C1 segment of cervical spinal cord (tissue), 14 donors: ENCODE data around the gene FNBP1L.

Experiments
- DNase-seq, 14 donors: peaks; one replicate each; lab custom pipeline; 2025; lab: John Stamatoyannopoulos, UW

FNBP1L gene

DNA sequence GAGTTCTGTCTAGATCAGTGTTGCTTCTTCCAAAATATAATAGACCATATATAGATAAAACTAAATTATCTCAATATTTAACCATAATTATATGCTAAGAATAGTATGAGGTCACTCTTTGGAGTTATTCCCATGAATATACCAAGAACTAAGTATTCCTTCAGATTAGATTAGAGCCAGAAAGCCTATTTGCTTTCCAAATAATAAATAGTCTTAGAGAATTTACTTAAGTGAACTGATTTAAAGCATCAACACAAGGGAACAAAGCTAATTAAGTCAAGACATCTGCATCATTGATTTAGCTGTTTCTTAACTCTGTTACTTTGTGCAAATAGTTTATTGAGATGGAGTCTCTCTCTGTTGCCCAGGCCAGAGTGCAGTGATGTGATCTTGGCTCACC lies 35.7 kb downstream of the FNBP1L start:
- DNase-seq, result no peak

DNA sequence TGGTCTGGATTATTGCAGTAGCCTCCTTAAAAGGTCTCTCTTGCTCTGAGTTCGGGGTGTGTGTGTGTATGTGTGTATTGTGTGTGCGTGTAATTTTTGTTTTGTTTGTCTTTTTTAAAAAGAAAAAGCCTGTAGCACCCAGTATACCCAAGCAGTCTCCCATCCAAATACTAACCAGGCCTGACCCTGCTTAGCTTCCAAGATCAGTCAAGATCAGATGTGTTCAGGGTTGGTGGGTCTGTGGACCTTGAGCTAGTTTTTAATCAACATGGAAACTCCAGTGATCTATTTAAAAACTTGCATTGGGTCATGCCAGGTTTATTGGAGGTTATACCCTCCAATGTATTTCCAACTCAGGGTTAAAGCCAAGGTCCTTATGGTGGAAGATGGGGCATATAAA lies 40.3 kb downstream of the FNBP1L start:
- no peak for DNase-seq

DNA sequence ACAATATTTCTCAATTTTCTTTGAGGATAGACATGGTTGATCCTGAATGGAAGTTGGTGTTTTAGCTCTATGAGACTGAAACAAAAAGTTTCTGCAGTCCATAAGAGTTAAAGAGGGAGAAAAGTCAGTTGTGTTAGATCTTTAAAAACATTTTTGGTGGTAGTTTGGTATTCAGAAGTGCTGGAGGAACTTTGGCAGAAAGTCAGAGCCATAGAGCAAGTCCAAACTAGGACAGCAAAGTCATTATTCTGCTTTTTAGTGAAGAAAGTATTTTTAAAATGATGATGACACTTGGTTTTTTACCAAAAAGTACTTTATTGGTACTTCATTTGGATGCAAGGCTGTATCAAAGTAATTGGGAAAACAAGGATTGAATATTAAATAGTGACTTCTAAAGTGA lies 41.8 kb downstream of the FNBP1L start:
- peak in 1 of 14 donors; percentile 8 for DNase-seq

DNA sequence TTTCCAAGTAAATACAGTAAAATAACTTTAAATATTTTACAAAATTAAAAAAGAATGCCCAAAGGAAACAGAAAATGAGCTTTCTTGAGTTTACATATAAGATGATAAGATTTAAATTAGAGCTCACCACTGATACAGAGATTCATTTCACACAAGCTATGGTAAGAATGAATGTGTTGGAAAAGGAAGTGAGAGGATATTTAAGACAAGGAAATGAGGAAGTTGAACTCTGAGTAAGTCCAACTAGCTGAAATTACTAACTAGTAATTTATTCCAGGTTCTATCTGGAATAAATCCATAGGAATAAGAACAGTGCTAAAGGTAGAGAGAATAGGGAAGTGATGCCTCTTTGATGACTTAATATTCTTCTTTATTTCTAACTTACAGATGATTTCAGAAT lies 42.4 kb downstream of the FNBP1L start:
- DNase-seq, result no peak

DNA sequence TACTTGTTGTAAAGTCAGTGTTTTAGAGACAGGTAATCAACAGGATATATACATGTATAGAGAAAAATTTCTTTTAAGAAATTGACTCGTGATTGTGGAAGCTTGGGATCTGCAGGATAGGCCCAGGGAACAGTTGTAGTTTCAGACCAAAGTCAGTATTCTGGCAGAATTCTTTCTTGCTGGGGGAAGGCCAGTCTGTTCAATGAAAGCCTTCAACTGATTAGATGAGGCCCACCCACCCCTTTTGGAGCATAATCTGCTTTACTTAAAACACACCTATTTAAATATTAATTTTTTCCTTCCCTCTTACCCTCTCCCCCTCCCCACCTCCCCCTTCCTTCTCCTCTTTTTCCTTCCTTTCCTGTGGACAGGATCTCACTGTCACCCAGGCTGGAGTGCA lies 48.0 kb downstream of the FNBP1L start:
- no peak for DNase-seq

DNA sequence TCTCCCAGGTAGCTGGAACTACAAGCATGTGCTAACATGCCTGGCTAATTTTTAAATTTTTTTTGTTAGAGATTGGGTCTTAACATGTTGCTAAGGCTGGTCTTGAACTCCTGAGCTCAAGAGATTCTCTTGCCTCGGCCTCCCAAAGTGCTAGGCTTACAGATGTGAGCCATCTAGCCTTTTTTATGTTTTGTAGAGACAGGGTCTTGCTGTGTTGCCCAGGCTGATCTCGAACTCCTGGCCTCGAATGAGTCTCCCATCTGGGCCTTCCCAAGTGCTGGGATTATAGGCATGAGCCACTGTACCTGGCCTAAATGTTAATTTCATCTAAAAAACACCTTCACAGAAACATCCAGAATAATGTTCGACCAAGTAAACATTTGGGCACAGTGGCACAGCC lies 48.6 kb downstream of the FNBP1L start:
- DNase-seq, result no peak

DNA sequence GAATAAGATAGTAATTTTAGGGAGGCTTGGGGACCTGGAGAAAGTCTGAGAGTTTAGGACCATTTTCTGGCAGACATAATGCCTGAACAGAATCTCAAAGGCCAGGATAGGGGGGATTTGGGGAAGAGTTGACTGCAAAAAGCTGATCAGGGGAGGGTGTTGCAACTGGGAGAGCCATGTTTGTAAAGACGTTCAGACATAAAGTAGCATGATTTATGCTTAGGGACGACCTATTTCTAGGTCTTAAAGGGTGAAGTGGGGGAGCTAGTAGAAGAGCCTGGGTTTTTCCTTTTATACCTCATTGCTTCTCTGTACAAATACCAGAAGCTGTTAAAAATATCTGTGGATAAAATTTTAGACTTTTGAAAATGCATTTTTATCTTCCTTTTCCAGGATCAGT lies 51.2 kb downstream of the FNBP1L start:
- no peak for DNase-seq

DNA sequence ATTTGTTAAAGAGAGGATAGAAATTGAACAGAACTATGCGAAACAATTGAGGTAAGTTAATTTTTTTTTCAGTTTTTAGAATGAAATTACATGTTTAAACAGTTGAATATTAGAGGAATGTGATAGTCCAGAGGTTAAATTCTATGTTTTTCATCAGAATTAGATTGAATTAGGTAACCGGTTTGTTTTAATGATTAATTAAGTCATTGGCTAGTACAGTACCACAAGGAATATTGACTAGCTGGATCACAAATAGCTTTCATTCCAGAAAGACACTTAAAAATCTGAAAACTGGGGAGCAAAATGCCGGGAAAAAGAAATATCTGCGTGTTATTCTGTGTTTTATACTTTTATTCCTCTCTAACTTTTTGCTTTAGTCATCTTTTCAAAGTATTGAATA lies 51.6 kb downstream of the FNBP1L start:
- no peak for DNase-seq

DNA sequence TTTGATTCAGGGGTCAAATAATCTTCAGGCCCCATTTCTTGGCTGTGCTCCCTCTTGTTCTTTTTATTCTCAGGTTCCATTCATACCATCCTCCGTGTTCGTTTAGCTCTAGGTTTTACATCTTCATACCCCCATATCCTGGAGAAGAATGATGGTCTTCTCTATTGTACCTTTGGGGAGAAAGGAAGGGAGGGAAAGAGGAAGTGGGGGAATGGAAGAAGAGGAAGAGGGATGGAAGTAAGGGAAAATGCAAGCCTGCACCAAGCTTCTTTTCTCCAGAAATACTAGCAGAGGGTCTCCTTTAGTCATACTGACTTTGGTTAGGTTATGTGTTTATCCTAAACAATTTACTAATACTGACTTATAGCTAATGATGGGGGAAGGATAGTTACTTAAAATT lies 52.4 kb downstream of the FNBP1L start:
- DNase-seq, result no peak

DNA sequence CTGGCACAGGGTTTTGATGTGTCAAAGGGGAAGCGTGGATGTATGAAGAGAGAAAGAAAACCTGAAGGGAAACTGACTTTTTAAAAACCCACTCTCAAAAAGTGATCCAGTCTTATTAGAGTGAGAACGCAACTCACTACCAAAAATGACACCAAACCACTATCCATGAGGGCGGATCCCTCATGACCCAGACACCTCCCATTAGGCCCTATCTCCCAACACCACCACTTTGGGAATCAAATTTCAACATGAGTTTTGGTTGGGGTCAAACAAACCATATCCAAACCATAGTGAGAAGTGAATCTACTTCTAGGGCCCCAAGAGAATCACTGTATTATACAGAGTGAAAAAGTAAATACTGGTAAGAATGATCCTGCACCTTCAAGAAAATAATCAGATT lies 53.5 kb downstream of the FNBP1L start:
- no peak for DNase-seq

DNA sequence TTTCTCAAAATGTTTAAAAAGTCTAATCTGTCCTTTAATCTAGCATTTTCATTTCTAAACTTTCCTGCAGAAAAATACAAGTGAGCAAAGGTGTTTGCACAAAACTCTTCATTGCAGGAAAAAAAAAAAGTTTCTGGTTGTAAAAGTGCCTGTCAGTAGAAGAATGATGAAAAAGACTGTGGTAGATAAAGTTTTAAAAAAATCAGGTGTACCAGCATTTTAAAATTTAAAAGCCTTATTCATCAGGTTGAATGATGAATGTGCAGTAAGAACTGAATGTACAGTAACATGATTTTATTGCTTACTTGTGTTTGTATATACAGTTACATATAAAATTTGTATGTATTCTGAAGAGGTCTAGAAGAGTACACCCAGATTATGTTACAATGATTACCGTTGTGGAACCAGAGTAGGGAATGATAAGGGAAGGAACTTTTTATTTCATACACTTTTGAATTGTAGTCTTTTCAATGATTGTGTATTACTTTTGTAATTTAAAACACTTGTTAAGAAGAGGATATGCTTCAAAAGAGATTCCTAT lies 54.0 kb downstream of the FNBP1L start:
- no peak for DNase-seq

DNA sequence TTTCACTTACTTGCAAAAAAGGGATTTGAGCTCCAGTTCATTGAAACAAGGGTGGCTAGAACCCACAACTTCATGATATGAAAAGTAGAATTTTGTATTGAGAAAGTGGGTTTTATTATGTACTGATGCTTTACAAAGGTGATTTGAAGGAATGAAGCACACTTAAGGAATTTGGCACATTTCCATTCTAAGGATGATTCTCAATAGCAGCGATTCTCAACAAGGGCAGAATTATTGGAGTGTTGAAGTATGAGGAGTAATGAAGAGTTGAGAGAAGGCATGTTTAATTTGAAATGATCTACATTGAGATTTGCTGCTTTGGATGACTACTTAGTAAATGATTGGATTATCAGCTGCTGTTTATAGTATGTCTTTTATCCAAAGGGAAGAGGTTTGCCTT lies 54.7 kb downstream of the FNBP1L start:
- no peak for DNase-seq

DNA sequence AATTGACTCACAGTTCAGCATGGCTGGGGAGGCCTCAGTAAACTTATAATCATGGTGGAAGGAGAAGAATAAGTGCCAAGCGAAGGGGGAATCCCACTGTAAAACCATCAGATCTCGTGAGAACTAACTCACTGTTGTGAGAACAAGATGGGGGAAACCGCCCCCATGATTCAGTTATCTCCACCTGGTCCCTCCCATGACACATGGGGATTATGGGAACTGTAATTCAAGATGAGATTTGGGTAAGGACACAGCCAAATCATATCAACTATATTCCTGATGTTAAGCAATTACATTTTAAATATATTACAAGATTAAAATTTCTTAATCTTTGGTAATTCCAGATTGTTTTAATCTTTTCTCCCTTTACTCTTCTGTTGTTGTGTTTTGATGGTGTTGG lies 55.2 kb downstream of the FNBP1L start:
- no peak for DNase-seq

DNA sequence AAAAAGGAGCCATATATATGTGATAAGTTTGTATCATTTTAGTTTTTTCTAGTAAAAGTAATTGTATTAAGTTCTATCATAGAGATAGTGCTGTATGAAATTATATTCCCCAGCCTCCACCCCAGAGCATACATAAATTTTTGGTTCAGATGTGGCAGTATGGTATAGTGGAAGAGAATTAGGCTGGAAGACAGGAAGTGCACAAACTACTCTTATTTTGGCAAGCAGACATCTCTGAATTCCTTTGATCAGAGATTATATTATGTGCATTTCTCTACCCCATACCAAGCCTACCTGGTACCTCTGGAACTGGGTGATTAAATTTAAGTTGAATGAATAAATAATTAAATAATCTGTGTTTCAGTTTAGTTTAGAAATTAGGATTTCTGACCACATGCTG lies 55.9 kb downstream of the FNBP1L start:
- no peak for DNase-seq

DNA sequence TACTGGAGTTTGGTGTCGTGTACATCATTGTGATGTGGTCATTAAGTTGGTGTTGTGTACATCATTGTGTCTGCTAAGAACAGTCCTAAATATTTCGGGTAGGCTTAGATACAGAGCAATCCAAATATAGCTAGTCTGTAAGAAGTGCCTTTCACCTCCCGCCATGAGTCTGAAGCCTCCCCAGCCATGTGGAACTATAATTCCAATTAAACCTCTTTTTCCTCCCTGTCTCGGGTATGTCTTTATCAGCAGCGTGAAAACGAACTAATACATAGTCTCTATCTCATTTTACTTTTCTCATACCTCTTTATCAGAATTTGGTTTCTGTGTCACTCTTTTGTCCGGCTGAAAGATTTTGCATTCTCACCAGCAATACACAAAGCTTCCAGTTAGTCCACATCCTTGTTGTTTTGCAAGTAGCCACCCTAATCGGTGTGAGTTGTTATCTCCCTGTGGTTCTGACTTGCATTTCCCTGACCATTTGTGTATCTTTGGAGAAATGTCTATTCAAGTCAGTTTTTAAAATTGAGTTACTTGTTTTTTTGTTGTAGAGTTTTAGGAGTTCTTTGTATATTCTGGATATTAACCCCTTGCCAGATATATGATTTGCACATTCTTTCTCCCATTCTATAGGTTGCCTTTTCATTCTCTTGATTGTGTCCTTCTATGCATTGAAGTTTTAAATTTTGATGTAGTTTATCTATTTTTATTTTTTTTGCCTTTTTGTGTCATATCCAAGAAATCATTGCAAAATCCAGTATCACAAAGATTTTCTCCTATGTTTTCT lies 56.5 kb downstream of the FNBP1L start:
- DNase-seq, result no peak

DNA sequence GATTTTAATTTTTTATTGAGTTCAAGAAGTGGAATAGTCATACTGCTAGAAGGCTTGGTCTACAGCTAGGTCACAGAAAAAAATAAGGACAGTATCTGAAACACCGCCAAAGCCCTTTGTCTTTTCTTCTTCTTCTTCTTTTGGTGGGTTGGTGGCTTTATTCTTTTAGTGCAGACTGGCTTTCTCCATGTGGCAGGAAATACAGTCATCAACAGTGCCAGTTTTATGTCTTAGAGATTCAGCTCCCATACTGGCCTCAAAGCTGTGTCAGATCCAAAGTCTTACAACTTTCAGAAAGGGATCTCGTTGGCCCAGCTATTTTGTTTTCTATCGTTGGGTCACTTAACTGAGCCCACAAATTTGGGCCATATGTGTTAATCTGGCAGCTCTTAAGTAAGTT lies 58.2 kb downstream of the FNBP1L start:
- DNase-seq, result no peak

DNA sequence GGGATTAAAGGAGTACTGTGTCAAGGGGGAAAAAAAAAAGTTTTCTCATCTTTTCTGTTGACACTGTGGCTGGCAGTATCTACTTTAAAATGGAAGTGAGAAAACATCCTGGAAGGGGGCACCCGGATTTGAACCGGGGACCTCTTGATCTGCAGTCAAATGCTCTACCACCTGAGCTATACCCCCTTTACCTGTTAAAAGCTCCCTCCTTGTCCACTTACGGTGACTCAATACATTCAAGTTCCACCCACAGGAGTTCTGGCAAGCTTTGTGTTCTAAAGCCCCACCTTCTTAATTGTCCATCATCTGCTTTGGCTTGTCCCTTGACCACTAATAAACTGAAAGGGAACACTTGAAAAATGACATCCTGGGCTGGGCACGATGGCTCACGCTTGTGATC lies 68.2 kb downstream of the FNBP1L start:
- no peak for DNase-seq

DNA sequence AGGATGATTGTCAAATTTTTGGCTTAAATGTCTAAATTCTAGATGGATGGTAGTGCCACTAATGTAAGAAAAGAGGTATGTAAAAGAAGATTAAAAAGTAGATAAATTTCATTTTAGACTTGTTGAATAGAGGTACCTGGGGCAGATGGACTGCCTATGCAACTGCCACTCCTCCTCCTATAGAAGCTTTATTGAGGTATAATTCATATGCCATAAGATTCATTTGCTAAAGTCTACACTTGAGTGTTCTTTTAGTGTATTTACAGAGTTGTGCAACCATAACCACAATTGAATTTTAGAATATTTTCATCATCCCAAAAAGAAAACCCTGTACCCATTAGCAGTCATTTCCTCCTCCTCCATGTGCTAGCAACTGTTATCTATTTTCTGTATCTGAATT lies 70.6 kb downstream of the FNBP1L start:
- no peak for DNase-seq

DNA sequence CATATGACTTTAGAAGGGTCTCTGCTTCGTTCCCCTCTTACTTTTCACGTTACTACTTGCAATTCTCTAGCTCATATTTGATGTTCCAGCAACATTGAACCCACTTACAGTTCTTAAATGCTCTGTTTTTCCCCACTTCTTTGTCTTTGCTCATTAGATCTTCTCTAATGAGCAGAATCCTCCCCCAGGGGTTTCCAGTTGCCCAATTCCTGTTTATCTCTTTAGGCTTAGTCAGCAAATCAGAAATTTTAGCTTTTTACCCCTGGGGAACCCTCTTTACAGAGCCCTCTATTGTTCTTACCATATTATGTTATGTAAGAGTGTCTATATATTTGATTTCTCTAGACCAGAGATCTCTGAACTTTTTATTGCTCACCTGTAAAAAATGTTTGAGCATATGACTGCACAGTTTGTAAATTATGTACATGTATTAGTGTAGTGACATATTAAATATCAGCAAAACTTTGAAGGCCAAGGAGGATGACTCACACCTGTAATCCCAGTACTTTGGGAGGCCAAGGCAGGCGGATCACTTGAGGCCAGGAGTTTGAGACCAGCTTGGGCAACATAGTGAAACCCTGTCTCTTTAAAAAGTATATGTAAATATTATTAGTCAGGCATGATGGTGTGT lies 71.4 kb downstream of the FNBP1L start:
- DNase-seq, result no peak

DNA sequence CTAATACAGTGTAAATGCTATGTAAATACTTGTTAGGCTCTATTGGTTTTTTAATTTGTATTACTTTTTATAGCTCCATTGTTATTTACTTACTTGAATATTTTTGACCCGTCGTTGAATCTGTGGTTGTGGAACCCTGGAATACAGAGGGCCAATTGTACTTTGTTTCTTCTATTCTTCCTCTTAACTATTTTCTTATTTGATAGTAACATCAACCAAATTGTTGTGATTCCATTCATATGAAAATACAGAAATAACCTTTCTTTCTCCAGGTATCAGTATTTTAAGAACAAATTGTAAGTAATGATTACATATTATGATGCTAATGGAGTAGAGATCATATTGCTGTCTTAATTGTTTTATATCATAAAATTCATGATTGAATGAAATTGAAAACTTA lies 73.7 kb downstream of the FNBP1L start:
- no peak for DNase-seq

DNA sequence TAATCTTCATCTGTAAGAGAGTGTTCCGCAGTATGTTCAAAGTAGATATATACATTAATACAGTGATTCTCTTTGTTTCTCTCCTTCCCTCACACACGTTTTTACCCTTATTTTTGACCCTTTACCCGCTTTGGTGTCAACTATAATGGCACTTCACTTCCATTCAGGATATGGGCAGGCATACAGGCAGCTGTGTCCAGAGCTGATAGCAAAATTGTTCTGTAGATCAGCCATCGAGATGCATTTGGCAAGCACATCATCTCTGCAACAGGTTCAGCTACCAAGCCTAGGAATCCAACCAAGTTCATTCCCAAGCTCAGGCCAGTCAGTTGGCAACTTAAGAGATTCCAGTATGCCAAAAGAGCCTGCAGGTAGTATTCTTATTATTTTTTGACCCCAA lies 74.8 kb downstream of the FNBP1L start:
- no peak for DNase-seq

DNA sequence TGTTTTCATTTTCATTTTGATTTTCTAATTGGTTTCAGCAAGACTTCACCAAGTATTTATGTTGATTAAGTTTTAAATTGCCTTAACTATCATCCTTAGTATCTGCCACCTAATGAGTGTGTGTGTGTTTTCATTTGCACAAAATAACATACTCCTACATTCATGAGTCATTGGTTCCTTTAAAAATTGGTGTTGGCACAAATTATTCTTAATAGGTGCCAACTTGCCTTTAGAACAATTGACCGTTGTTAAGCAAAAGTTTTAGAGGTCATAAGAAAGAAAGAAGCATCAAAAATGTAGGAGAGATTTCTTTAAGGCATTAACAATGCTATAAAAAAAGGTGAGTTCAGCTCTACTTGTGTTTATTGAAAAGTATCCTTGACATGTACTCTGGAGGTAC lies 77.5 kb downstream of the FNBP1L start:
- no peak for DNase-seq

DNA sequence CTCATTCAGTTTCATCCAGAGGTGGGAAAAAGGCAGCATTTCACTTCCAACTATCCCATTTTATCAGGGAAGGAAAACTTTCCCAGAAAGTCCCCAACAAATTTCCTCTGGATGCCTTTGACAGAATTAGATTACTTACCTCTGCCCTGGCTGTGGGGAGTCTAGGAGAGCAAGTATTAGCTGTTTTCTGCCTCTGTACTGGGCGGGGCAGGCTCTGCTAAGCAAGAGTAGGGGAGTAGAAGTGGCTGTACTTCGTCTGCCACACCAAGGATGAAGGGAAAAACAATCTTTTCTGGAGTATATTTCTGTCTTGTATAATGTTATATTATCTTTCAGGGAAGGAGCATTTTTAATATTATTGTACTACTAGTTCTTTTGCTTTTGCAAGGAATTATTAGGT lies 78.5 kb downstream of the FNBP1L start:
- DNase-seq, result no peak
